ENCODE data around the gene BTBD6. TPM values are rescaled to one million over a fixed set of nuclear protein-coding genes. Genes with fewer than 3 reads are reported as not detected.

BTBD6 gene
- total RNA-seq, 1 experiment from 2014 or later, result 9.0 TPM

DNA sequence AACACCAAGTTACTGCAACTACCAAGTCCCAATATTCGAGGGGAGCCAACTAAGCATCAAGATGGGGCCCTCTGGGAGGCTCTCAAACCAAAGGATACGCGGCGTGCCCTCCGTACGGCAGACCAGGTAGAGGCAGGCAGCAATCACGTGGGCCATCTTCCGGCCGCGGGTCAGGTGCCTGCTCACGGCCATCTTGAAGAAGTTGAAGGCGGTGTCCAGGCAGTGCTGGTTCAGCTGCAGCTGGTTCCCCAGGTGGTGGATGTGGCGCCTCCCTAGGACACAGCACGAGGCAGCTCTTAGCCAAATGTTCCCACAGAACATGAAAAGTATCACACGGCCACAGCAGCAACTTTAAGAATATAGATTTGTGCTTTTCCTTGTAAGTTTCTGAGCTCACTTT is 24.3 kb downstream of the BTBD6 start:
- ChIA-PET CTCF (no interaction called here), POLR2A (ENCODE audit: unreplicated experiment) (no interaction called here)
- Histone ChIP-seq H3K4me1 (replicated peaks; ENCODE audit: insufficient read depth) (peaks cover 8% of the 10 kb centered on the region), H3K4me3 (no peak overlapping the region), H4K20me1 (ENCODE audit: insufficient read depth) (peaks cover 19% of the 10 kb centered on the region; the same call in 1 of the 2 replicates), H3K36me3 (ENCODE audit: low read depth) (no peaks in the 10 kb centered on the region), H3K4me2 (no peak overlapping the region), H2AFZ (no peak overlapping the region), H3K79me2 (ENCODE audit: low read depth) (0 out of 2 replicates have a peak, but pooled peaks cover 5% of the 10 kb centered on the region), H3K9me2 (ENCODE audit: insufficient read depth) (no peaks in the 10 kb centered on the region), H3K27ac (no peak overlapping the region), H3F3A (ENCODE audit: insufficient read depth, low read depth) (no peaks in the 10 kb centered on the region), H3K9me3 (ENCODE audit: insufficient read depth, low read depth) (no peaks in the 10 kb centered on the region), H3K27me3 (ENCODE audit: insufficient read depth, low read depth) (no peaks in the 10 kb centered on the region)
- intact Hi-C loops (cut with micrococcal nuclease; ENCODE audit: unreplicated experiment), result no loop called here
- no TSS peak for BruUV-seq (replicated peaks)
- no peak for TF ChIP-seq EZH2 (IDR thresholded peaks at IDR 0.05; ENCODE audit: low read depth)
- TF ChIP-seq, protein P1, sequence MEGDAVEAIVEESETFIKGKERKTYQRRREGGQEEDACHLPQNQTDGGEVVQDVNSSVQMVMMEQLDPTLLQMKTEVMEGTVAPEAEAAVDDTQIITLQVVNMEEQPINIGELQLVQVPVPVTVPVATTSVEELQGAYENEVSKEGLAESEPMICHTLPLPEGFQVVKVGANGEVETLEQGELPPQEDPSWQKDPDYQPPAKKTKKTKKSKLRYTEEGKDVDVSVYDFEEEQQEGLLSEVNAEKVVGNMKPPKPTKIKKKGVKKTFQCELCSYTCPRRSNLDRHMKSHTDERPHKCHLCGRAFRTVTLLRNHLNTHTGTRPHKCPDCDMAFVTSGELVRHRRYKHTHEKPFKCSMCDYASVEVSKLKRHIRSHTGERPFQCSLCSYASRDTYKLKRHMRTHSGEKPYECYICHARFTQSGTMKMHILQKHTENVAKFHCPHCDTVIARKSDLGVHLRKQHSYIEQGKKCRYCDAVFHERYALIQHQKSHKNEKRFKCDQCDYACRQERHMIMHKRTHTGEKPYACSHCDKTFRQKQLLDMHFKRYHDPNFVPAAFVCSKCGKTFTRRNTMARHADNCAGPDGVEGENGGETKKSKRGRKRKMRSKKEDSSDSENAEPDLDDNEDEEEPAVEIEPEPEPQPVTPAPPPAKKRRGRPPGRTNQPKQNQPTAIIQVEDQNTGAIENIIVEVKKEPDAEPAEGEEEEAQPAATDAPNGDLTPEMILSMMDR (conservative IDR thresholded peaks at IDR 0.05), result no peak
- no peak for DNase-seq

DNA sequence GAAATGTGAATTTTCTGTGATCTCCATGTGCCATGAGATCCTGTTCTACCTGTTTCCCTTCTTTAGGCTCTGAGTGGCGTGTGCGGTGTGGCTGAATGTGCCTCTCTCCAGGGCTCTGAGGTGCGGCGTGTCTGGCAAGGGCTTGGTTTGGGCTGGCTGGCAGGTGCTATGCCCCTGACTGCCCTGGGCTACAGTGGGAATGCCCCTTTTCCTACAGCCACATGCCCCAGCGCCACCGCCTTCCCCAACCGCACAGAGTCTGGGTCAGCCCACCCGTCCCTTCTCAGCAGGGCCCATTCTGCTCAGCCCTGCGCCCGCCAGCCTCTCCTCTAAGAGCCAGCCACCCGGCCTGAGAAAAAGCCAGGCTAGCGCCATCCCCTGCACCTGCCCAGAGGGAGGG is 24.7 kb downstream of the BTBD6 start:
- BruUV-seq (replicated peaks), result no TSS peak
- intact Hi-C loops (cut with micrococcal nuclease; ENCODE audit: unreplicated experiment), result no loop called here
- H3K4me1 ChIP-seq (replicated peaks; ENCODE audit: insufficient read depth), result peaks cover 8% of the 10 kb centered on the region
- no peak overlapping the region for H2AFZ ChIP-seq
- H3K27me3 ChIP-seq (ENCODE audit: insufficient read depth, low read depth), result no peaks in the 10 kb centered on the region
- H3K4me2 ChIP-seq, result no peak overlapping the region
- no peaks in the 10 kb centered on the region for H3F3A ChIP-seq (ENCODE audit: insufficient read depth, low read depth)
- no peaks in the 10 kb centered on the region for H3K9me3 ChIP-seq (ENCODE audit: insufficient read depth, low read depth)
- no peak overlapping the region for H3K27ac ChIP-seq
- TF ChIP-seq, protein P1 (conservative IDR thresholded peaks at IDR 0.05), result no peak
- H3K9me2 ChIP-seq (ENCODE audit: insufficient read depth), result no peaks in the 10 kb centered on the region
- H3K36me3 ChIP-seq (ENCODE audit: low read depth), result no peaks in the 10 kb centered on the region
- peaks cover 21% of the 10 kb centered on the region; the same call in 1 of the 2 replicates for H4K20me1 ChIP-seq (ENCODE audit: insufficient read depth)
- CTCF ChIA-PET, result no interaction called here
- peak; percentile 45 to 58 for DNase-seq
- POLR2A ChIA-PET (ENCODE audit: unreplicated experiment), result no interaction called here
- H3K4me3 ChIP-seq, result no peak overlapping the region
- 0 out of 2 replicates have a peak, but pooled peaks cover 5% of the 10 kb centered on the region for H3K79me2 ChIP-seq (ENCODE audit: low read depth)

DNA sequence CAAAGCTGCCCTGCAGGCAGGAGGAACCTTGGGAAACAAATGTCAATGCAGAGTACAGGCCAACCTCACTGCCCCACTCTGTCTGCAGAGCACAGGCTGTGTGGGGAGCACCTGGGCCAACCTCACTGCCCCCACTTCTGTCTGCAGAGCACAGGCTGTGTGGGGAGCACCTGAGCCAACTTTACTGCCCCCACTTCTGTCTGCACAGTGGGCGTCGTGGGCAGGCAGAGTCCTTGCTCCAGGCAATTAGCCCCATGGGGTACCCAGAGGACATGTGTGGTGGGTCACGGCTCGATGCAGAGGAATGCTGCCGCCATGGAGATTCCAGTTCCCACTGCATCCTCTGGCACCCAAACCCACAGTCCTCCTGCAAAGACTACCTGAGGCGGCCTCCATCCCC is 26.3 kb downstream of the BTBD6 start:
- intact Hi-C loops (cut with micrococcal nuclease; ENCODE audit: unreplicated experiment), result no loop called here
- H4K20me1 ChIP-seq (ENCODE audit: insufficient read depth), result peaks cover 25% of the 10 kb centered on the region
- no peak overlapping the region for H3K4me2 ChIP-seq
- H3K79me2 ChIP-seq (ENCODE audit: low read depth), result peaks cover 5% of the 10 kb centered on the region; the same call in 1 of the 2 replicates
- no peaks in the 10 kb centered on the region for H3K9me2 ChIP-seq (ENCODE audit: insufficient read depth)
- H3K36me3 ChIP-seq (ENCODE audit: low read depth), result no peaks in the 10 kb centered on the region
- H3F3A ChIP-seq (ENCODE audit: insufficient read depth, low read depth), result no peaks in the 10 kb centered on the region
- TF ChIP-seq EZH2 (IDR thresholded peaks at IDR 0.05; ENCODE audit: low read depth), result no peak
- TF ChIP-seq, protein P1 (conservative IDR thresholded peaks at IDR 0.05), result no peak
- no peak overlapping the region for H2AFZ ChIP-seq
- DNase-seq, result no peak
- H3K4me3 ChIP-seq, result no peak overlapping the region
- H3K9me3 ChIP-seq (ENCODE audit: insufficient read depth, low read depth), result no peaks in the 10 kb centered on the region
- CTCF ChIA-PET, result no interaction called here
- BruUV-seq (replicated peaks), result no TSS peak
- H3K27ac ChIP-seq, result no peak overlapping the region
- POLR2A ChIA-PET (ENCODE audit: unreplicated experiment), result no interaction called here
- peaks cover 8% of the 10 kb centered on the region for H3K4me1 ChIP-seq (replicated peaks; ENCODE audit: insufficient read depth)
- no peaks in the 10 kb centered on the region for H3K27me3 ChIP-seq (ENCODE audit: insufficient read depth, low read depth)
